Measurements from ENCODE around the gene LTBR. TPM values are rescaled to one million over a fixed set of nuclear protein-coding genes. Genes with fewer than 3 reads are reported as not detected.
A peak's percentile ranks its signal among the peaks of the same experiment; 100 is the strongest.

Gene LTBR
- total and polyA plus RNA-seq, 2 of the 4 experiments (the other 2 are of a cell fraction), result 19.7 to 62.5 TPM

DNA sequence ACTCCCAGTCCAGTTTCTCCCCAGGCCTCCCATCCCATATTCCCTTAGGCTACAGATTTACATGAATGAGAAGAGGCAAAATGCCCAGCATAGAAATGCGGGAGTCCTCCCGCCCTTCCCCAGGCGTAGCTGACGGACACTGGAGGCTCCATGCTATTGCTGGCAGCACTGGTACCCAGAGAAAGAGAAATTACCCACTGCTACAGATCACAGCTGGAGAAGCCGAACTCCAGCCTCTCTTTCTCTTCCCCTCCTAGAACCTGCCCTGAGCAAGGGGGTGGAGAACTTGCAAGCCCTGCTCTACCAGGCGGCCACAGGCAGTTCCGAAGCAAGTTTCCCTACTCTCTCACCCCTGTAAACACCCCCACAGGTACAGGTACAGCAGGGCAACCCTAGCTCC lies 3.6 kb downstream of the LTBR start:
- H3K9me1 ChIP-seq (ENCODE audit: insufficient read depth, low read length), result peaks cover 33% of the 10 kb centered on the region
- in situ Hi-C loops (cut with MboI; ENCODE audit: low sequenced_read_pairs), result no loop called here
- H3K23ac ChIP-seq (ENCODE audit: low read depth, low read length), result 0 out of 2 replicates have a peak overlapping the region, but pooled peaks have one; percentile 29
- intact Hi-C loops (cut with micrococcal nuclease), result no loop called here
- H3K79me1 ChIP-seq (ENCODE audit: low read depth in 1 of 2, low read length in 2 of 2), result peaks cover 27 to 62% of the 10 kb centered on the region in 2 experiments; a peak in 3 of 4 replicates
- DNase-seq (no peak), ATAC-seq (ENCODE audit: low read depth) (no peak)
- H2BK15ac ChIP-seq (ENCODE audit: low read depth, low read length), result no peak overlapping the region
- H3K18ac ChIP-seq (ENCODE audit: low read depth, low read length), result no peak overlapping the region
- H4K91ac ChIP-seq (ENCODE audit: insufficient read depth, low read depth, low read length), result no peak overlapping the region
- no peak overlapping the region for H2AK5ac ChIP-seq (ENCODE audit: low read depth, low read length)
- no peak overlapping the region for H3K9ac ChIP-seq (ENCODE audit: low read depth, low read length)
- H2AK9ac ChIP-seq (replicated peaks; ENCODE audit: low read depth, low read length, poor library complexity), result no peak overlapping the region
- H3K4me3 ChIP-seq (ENCODE audit: insufficient read depth, low read depth, low read length), result no peak overlapping the region
- no peak overlapping the region for H2BK20ac ChIP-seq (ENCODE audit: low read depth, low read length)
- peaks cover 20% of the 10 kb centered on the region for H3K4me1 ChIP-seq (ENCODE audit: control insufficient read depth, insufficient read depth, low read length)
- dilution Hi-C loops (cut with HindIII; ENCODE audit: low sequenced_read_pairs, unreplicated experiment), result no loop called here
- H4K8ac ChIP-seq (ENCODE audit: low read depth in 2 of 2, low read length in 2 of 2), result no peak overlapping the region
- peaks cover 53% of the 10 kb centered on the region for H3K36me3 ChIP-seq (ENCODE audit: control insufficient read depth, insufficient read depth, low read length)
- BruUV-seq (replicated peaks), result no TSS peak
- POLR2A ChIA-PET (ENCODE audit: unreplicated experiment), result interaction anchor here (1.3 kb wide), 1 partner anchor 53 kb away, joined by 3 read pairs; no protein-coding TSS in a partner anchor
- no peak overlapping the region for H2BK120ac ChIP-seq (ENCODE audit: low read depth, low read length)
- no peak overlapping the region for H3K27ac ChIP-seq (ENCODE audit: insufficient read depth, low read length)
- H3K4ac ChIP-seq (ENCODE audit: low read depth, low read length), result no peak overlapping the region
- no peaks in the 10 kb centered on the region for H3K27me3 ChIP-seq (ENCODE audit: control insufficient read depth, insufficient read depth, low read length)
- H4K5ac ChIP-seq (ENCODE audit: low read depth, low read length), result no peak overlapping the region
- no peak overlapping the region for H2AFZ ChIP-seq (replicated peaks; ENCODE audit: low read length, poor library complexity)
- 94% methylated on average over 4 of the region's 7 CpGs; no CpG with 5 or more reads in 1 of the 2 experiments for WGBS, 2 experiments (ENCODE audit: extremely low coverage in 2 of 2, insufficient read length in 1 of 2)
- no peak overlapping the region for H3K14ac ChIP-seq (replicated peaks; ENCODE audit: low read depth, low read length)
- H4K20me1 ChIP-seq (ENCODE audit: insufficient read depth, low read length), result peaks cover 7% of the 10 kb centered on the region; the same call in 1 of the 2 replicates
- H3K4me2 ChIP-seq (ENCODE audit: low read depth, low read length), result no peak overlapping the region
- TF ChIP-seq MAZ (IDR thresholded peaks at IDR 0.05; ENCODE audit: borderline replicate concordance, low read depth, low read length) (no peak), FOS (IDR thresholded peaks at IDR 0.05; ENCODE audit: low read depth, low read length) (no peak), POLR2A (IDR thresholded peaks at IDR 0.05; ENCODE audit: low read depth, low read length) (no peak), SMC3 (IDR thresholded peaks at IDR 0.05; ENCODE audit: low read depth, low read length) (no peak), MAFK (IDR thresholded peaks at IDR 0.05; ENCODE audit: low read depth, low read length) (no peak)
- TF ChIP-seq, protein P1, sequence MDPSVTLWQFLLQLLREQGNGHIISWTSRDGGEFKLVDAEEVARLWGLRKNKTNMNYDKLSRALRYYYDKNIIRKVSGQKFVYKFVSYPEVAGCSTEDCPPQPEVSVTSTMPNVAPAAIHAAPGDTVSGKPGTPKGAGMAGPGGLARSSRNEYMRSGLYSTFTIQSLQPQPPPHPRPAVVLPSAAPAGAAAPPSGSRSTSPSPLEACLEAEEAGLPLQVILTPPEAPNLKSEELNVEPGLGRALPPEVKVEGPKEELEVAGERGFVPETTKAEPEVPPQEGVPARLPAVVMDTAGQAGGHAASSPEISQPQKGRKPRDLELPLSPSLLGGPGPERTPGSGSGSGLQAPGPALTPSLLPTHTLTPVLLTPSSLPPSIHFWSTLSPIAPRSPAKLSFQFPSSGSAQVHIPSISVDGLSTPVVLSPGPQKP (IDR thresholded peaks at IDR 0.05; ENCODE audit: borderline replicate concordance, low read depth, low read length), result no peak
- TF ChIP-seq, protein P2, sequence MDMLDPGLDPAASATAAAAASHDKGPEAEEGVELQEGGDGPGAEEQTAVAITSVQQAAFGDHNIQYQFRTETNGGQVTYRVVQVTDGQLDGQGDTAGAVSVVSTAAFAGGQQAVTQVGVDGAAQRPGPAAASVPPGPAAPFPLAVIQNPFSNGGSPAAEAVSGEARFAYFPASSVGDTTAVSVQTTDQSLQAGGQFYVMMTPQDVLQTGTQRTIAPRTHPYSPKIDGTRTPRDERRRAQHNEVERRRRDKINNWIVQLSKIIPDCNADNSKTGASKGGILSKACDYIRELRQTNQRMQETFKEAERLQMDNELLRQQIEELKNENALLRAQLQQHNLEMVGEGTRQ (IDR thresholded peaks at IDR 0.05; ENCODE audit: low read depth, low read length), result no peak
- TF ChIP-seq, protein P3, sequence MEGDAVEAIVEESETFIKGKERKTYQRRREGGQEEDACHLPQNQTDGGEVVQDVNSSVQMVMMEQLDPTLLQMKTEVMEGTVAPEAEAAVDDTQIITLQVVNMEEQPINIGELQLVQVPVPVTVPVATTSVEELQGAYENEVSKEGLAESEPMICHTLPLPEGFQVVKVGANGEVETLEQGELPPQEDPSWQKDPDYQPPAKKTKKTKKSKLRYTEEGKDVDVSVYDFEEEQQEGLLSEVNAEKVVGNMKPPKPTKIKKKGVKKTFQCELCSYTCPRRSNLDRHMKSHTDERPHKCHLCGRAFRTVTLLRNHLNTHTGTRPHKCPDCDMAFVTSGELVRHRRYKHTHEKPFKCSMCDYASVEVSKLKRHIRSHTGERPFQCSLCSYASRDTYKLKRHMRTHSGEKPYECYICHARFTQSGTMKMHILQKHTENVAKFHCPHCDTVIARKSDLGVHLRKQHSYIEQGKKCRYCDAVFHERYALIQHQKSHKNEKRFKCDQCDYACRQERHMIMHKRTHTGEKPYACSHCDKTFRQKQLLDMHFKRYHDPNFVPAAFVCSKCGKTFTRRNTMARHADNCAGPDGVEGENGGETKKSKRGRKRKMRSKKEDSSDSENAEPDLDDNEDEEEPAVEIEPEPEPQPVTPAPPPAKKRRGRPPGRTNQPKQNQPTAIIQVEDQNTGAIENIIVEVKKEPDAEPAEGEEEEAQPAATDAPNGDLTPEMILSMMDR (conservative IDR thresholded peaks at IDR 0.05; ENCODE audit: low read depth, low read length), result no peak
- no peaks in the 10 kb centered on the region for H3K9me3 ChIP-seq (ENCODE audit: control insufficient read depth, insufficient read depth, low read length)
- no peak overlapping the region for H3K56ac ChIP-seq (ENCODE audit: extremely low read depth, insufficient read depth, low read length)
- CTCF ChIA-PET, result no interaction called here
- H2BK5ac ChIP-seq (ENCODE audit: low read depth, low read length, poor library complexity, severe bottlenecking), result no peak overlapping the region
